IPS DF 4.7 (cell line): Measurements from ENCODE around the gene NT5DC1.
"Not testable (repeated sequence)": the region's sequence is repeated elsewhere in the genome, so short reads cannot be mapped to it uniquely, and the experiment has no call there.

Experiments
- DNase-seq: peaks from one replicate; pipeline ENCODE4 v3.0.0-alpha.2; 2013; ENCODE audit warnings: low spot score; ENCODE audit errors: extremely low read depth

NT5DC1 gene

DNA sequence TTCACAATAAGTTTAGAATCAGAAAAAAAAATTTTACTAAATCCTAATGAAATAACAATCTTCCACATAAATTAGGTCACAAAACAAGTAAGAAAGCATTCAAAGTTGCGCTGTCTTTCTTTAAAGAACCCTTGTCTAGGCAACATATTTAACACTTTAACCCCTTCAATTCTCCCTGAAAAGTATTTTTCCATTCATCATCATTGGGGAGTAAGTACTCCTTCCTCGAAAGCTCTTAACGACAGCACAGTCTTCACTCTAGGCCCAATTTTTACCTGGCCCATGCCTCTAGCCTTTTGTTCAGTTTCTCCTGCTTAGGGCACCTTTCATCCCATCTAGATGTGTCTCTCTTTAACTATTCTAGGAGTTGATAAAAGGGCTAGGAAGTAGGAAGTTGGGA, 176.5 kb downstream of the NT5DC1 start:
- no peak for DNase-seq

DNA sequence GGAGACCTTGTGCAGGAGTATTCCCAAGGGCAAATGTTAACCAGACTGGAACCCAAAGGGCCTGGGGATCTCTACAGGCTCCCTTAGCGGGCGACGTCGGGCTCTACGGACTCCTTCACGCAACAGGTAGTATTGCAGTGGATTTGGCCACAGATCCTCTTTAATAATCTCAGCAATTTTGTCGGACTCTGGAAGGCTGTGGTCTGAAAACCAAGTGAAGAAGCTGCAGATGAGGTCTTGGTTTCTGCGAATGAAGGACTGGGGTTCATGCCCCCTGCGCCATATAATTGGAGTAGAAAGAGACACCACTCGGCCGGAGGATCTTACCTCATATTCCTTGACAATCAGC, 177.8 kb downstream of the NT5DC1 start:
- no peak for DNase-seq

DNA sequence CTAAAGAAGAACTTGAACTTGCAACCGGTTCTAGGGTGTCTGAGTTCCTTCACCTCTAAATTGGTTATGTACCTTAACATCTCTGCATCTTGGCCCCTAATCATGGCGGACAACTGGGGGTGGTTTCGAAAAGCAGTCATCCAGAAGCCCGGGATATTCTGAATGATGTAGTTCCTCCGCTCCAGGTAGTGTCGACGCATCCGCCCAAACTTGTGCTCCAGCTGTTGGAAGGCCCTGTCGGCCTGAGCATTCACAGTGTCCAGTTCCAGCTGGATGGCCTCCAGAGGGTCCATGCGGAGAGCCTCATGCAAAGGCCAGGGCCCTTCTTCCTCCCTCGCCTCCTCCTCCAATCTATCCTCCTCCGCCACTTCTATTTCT, 178.2 kb downstream of the NT5DC1 start:
- DNase-seq: no peak

DNA sequence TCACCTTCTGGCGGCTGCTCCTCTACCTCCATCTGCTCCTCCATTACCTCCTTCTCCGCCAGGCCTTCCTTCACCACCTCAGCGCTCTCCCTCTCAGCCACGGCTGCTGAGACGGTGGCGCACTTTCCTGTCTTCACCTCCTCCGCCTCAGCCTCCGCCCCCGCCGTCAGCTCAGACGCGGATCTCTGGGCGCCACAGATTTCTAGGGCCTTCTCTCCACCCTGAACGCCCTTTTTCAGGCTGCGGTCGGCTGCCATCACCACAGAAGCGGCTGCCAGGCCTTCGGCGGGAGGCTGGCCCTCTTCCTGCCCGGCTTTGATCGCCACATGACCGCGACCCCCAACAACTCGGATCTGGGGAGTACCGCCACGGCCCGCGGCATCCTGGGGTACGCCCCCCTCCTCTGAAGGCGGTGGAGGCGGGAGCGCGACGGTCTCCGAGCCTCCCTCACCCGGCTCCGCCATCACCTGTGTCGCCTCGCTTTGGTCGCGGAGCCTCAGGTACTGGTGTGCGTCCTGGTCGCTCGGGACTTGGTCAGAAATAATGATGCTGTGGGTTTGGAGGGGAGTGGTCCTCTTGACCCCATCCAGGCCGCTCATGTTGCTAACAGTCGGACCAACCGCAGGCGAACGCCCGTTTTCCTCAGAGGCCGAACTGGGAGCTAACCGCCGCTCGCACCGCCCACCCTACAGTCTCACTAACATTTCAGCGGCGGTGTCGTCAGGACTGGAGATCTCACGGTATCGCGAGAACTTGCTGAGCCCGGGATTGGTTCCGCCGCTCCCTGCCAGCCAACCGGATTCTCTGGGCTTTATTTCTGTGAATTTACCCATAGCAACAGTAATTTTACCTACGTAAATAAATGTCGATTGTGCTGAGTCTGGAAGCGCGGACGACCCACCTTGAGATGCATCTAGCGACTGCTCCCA, 178.8 kb downstream of the NT5DC1 start, which contains the start of gene TSPYL1:
Gene TSPYL1, minus strand, starts transcription at position 699 of the 929 bp plus-strand sequence. Its CDS starts 100 bp downstream, at position 599.
- peak; percentile 88 for DNase-seq

DNA sequence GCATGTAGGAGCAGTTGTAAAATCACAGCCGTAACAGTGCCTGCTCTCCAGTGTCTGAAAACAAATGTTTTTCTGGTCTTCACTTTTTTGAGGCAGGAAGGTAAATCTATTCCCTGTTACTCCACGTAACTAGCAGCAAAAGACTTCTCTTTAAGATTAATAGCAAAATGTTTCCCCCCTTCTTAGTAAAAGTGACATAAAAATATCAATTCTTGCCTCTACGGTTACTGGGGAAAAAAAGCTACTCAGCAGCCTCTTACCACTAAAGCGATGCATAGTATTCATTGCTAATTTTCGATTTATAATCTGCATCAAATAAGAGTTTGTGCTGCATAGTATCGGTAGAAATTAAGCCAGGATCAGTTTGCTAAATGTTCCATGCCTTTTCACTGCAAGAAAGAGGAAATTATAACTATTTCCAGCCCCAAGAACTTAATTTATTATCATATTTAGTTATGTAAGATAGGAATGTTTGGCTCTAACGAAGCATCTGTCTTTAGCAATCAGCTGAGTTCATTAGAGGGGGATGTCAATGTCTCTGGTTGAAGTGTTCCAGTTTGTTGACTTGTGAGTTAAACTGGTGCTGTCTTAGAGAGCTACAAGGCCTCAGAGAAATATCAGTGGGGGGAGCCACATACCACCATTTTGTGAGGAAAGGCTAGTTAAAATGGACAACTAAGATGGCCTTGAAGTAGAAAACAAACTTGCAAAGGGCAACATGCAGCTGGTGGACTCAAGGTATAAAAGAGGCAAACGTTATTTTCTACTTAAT, 179.7 kb downstream of the NT5DC1 start:
- DNase-seq: no peak

DNA sequence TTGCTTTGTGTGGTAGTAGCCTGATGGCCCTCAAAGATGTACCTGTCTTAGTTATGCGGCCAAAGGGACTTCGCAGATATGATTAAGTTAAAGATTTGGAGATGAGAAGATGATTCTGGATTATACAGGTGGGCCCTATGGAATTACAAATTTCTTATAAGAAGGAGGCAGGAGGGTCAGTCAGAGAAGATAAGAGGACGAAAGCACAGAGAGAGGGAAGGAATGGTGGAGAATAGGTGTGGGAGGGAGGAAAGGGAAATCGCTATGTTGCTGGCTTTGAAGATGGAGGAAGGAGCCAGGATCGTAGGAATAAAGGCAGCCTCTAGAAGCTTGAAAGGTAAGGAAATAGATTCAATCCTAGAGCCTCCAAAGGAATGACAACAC, 180.3 kb downstream of the NT5DC1 start:
- DNase-seq: no peak

DNA sequence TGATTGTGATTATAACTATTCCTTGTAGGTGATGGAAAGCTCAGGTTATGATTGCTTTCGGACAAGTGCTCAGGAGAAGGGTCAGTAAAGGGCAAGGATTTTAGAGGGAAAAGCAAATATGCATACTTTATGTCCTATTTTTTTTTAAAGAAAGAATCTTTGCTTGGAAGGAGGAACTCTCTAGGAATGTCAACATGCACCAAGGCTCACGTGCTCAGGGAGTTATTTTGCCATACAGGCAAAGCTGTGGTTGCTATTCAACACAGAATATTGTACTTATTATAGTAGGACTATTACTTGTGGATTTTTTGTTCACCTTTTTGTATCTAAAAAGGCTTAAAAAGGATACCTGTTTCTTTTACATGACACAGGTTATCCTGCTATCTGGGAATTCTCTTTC, 182.0 kb downstream of the NT5DC1 start:
- DNase-seq: no peak

DNA sequence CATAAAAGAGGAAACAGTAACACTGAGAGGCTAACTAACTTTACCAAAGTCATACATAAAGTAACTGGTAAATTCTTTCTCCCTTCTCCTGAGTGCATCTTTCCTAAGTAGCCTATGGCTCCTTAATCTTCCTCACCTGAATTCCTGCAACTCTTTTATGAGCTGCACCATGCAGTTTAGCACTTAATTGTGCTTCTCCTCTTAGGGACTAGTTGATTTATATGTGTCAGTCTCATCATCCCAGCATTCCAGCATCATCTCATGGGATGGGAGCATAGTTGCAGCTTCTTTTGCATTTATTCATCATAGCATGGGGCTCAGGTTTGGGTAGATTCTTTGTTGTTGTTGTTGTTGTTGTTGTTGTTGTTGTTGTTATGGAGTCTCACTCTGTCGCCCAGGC, 182.5 kb downstream of the NT5DC1 start:
- no peak for DNase-seq

DNA sequence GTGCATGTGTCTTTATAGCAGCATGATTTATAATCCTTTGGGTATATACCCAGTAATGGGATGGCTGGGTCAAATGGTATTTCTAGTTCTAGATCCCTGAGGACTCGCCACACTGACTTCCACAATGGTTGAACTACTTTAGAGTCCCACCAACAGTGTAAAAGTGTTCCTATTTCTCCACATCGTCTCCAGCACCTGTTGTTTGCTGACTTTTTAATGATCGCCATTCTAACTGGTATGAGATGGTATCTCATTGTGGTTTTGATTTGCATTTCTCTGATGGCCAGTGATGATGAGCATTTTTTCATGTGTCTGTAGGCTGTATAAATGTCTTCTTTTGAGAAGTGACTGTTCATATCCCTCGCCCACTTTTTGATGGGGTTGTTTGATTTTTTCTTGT, 184.3 kb downstream of the NT5DC1 start:
- not testable (repeated sequence) for DNase-seq

DNA sequence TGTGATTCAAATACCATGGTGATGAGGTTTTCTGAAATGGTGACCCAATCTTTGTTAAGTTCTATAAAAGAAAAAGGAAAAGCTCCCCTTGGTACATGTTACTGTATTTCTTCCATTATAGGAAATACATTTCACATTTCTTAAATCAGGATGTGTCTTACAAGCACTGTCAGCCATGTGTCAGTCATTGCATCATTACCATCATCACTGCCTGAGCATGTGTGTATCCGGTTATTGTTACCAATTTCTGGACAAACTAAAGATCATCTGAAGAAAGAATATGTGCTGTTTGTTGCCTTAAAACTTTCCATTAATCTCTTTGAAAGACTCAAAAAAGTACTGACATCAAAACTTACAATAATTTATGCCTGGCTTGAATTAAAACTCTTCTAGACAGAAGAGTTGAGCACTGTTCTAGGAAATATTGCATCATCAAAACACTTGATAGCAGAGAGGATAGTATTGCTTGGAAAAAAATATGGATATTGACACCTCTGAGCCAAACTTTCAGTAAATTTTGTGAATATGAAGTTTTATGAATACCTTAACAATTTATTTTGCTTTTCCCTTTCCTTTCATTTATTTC, 186.2 kb downstream of the NT5DC1 start:
- DNase-seq: no peak

DNA sequence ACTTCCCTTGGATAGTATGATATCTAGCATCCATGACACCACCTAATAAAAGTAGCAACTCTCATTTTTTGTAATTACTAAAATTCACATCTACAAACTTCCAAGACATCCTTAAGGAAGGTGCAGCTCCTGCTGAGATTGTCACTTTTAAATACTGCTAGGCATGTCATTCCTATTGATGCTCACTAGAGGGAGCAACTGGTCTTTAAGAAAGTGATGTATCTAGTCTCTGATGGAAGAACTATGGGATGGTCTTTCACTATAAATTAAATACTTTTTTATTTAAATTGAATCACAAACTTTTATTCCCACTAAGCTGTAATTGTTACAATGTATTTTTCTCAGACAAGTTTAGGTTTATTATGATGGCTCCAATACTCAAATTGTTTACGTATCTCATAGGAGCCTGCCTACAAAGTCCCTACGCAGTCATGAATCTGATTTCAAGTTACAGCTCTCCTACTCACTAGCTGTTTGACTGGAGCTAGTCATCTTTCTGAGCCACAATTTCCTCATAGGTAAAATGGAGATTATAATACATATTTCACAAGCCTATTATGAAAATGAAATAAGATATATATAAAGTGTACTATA, 187.1 kb downstream of the NT5DC1 start:
- no peak for DNase-seq

DNA sequence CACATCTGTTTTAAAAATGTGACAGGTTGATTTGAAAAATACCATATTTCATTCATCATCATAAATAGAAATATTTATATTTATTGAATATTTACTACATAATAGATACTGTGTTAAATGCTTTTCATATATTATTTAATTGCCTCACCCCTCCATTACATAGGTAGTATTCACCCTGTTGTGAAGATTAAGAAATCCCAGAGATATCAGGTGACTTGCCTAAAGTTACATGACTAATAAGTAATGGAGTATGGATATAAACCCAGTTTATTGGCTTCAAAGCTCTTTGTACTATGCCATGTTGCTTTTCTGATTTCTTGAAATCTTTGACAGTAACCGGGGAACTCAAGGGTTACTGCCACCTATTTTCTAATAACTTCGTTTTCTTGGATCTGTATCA, 189.2 kb downstream of the NT5DC1 start:
- DNase-seq: no peak

DNA sequence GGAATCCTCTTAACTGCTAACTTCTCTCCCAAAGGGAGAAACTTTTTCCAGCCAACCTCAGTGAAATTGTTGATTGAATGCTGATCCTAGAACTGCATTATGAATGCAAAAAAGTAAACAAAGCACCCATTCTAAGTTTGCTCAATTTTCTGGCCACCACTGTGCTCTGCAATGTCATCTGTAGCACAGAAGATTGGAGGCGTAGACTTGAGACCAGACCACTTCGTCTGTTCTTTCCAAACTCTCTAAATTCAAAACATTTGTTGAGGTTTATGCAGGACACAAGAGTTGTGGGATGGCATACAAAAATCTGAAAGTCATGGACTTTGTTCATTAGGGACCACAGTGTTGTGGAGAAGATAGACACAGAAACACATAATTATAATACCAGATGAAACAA, 190.1 kb downstream of the NT5DC1 start:
- DNase-seq: no peak

DNA sequence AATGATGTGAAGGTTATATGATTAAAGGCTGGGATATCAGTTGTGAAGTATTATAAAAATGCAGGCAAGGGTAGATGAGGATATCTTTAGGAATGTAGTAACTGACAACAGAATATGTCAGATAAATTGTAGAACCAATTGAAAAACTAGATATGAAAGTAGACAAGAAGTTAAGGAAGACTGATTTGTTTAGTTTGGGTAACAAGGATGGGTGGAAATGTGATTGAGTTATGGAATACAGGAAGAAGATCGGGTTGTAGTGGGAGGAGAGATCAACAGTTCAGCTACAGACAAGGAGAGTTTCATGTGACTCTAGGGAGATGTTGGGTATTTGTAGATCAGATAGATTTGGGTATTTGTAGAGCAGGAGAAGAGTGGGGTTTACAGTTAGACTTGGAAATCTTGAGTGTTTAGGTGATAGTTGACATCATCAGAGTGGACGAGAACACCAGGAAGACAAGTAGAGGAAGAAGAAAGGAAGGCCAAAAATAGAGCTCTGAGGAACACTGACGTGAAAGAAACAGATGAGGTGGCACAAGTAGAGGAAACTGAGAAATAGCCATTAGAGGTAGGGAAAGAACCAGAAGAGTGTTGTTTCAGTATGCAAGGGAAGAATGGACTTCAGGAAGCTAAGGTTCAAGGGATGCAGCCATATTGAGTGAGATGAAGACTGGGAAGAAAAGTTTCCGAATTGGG, 191.2 kb downstream of the NT5DC1 start:
- DNase-seq: no peak

DNA sequence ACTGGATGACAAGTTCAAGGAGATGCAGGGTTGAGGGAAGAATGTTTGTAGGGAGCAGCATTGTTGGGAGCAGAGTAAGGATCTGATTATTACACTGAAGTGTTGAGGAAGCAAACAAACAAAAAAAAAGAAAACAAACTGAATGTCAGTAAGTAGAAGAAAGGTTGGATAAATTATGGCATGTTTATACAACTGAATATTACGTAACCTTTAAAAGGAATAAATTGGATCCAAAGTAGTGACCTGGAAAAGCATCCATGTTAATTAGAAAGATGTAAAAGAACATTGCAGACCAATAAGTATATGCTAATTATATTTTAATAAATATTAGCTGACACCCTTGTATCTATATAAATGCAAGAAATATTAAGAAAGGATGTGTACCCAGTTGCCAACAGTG, 191.9 kb downstream of the NT5DC1 start:
- DNase-seq: no peak

DNA sequence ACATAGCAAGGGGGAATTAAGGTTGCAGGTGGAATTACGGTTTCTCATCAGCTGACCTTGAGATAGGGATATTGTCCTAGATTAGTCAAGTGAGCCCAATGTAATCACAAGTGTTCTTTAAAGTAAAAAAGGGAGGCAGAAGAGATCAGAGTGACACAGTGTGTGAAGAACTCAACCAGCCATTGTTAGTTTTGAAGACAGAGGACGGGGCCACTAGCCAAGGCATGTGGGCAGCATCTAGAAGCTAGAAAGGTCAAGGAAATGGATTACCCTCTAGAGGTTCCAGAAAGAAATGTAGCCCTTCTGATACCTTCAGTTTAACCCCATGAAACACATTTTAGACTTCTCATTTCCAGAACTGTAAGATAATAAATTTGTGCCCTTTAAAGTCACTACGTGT, 197.6 kb downstream of the NT5DC1 start:
- no peak for DNase-seq

DNA sequence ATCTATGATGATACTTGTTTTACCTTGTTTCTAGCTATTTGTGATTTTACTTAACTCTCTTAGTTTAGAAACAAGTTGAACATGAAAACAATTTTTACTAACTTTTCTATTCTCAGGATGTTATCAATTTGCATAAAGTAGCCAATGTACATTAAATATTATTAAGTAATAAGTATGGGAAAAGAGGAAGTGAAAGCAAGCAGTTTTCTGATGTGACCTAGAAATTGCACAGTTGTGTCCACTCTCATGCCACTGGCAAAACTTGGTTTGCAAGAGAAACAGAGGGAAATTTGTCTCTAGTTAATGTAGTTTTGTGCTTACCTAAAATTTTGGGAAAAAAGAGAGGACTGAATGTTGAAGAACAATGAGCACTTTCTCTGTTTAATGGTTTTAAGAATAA, 198.3 kb downstream of the NT5DC1 start:
- DNase-seq: no peak
